ENCODE data around the gene ZNF784. TPM values are rescaled to one million over a fixed set of nuclear protein-coding genes. Genes with fewer than 3 reads are reported as not detected.

The ZNF784 gene
- total RNA-seq, 4 donors from 2014 or later: 5.7 to 10.3 (median 8.3) TPM

- no peak for DNase-seq (ENCODE audit: low spot score in 2 of 2)
- H3K4me3 ChIP-seq (ENCODE audit: low read depth, poor library complexity, severe bottlenecking): no peak overlapping the region
- intact Hi-C loops (cut with DNase I; ENCODE audit: low total_unique reads): no loop called here
- TF ChIP-seq CTCF (IDR thresholded peaks at IDR 0.05) (no peak), POLR2A (IDR thresholded peaks at IDR 0.05) (no peak)
- WGBS, 2 donors: 89 to 93% methylated on average over 42 to 66 of the region's 73 CpGs
Observed at GRCh38 chr19:55592391-55593090, 31.8 kb downstream of the ZNF784 start.

- H3K4me3 ChIP-seq (ENCODE audit: low read depth, poor library complexity, severe bottlenecking): no peak overlapping the region
- DNase-seq (ENCODE audit: low spot score in 2 of 2): no peak
- intact Hi-C loops (cut with DNase I; ENCODE audit: low total_unique reads): no loop called here
- WGBS, 2 donors: 85 to 90% methylated on average over 10 of the region's 10 CpGs
- TF ChIP-seq POLR2A (IDR thresholded peaks at IDR 0.05): no peak
- TF ChIP-seq CTCF (IDR thresholded peaks at IDR 0.05): no peak
Observed at GRCh38 chr19:55591555-55591954, 32.8 kb downstream of the ZNF784 start.

GRCh38 chr19:55590617-55591016, 33.7 kb downstream of the ZNF784 start:
- no peak overlapping the region for H3K4me3 ChIP-seq (ENCODE audit: low read depth, poor library complexity, severe bottlenecking)
- intact Hi-C loops (cut with DNase I; ENCODE audit: low total_unique reads): no loop called here
- 76 to 81% methylated on average over 10 of the region's 10 CpGs for WGBS, 2 donors
- TF ChIP-seq POLR2A (IDR thresholded peaks at IDR 0.05) (no peak), CTCF (IDR thresholded peaks at IDR 0.05) (no peak)
- DNase-seq (ENCODE audit: low spot score in 2 of 2): no peak

GRCh38 chr19:55590109-55590508, 34.3 kb downstream of the ZNF784 start:
- intact Hi-C loops (cut with DNase I; ENCODE audit: low total_unique reads): no loop called here
- 61 to 65% methylated on average over 7 of the region's 7 CpGs for WGBS, 2 donors
- DNase-seq (ENCODE audit: low spot score in 2 of 2): no peak

GRCh38 chr19:55588738-55589137, 35.6 kb downstream of the ZNF784 start:
- intact Hi-C loops (cut with DNase I; ENCODE audit: low total_unique reads): no loop called here
- no peak for TF ChIP-seq POLR2A (IDR thresholded peaks at IDR 0.05)
- no peak for TF ChIP-seq CTCF (IDR thresholded peaks at IDR 0.05)
- WGBS, 2 donors: 92% methylated on average over 8 of the region's 8 CpGs
- H3K4me3 ChIP-seq (ENCODE audit: low read depth, poor library complexity, severe bottlenecking): no peak overlapping the region
- no peak for DNase-seq (ENCODE audit: low spot score in 2 of 2)

More at GRCh38 chr19:55590109-55590508, 34.3 kb downstream of the ZNF784 start:
- no peak for TF ChIP-seq CTCF (IDR thresholded peaks at IDR 0.05)
- TF ChIP-seq POLR2A (IDR thresholded peaks at IDR 0.05): no peak
- H3K4me3 ChIP-seq (ENCODE audit: low read depth, poor library complexity, severe bottlenecking): no peak overlapping the region

Measured in lower leg skin (tissue), 4 donors.